Measurements from ENCODE around the gene IFNAR2.

GRCh38 chr21:33266050-33266788, 36.5 kb downstream of the IFNAR2 start, which contains the start of gene IL10RB:
- TF ChIP-seq EZH2 (IDR thresholded peaks at IDR 0.05) = no peak
- peak; percentile 77 for TF ChIP-seq POLR2AphosphoS5 (IDR thresholded peaks at IDR 0.05; ENCODE audit: borderline replicate concordance, low read depth, low read length)
- TF ChIP-seq FOXP2 (optimal IDR thresholded peaks at IDR 0.05; ENCODE audit: control extremely low read depth, extremely low read length, insufficient read depth) = no peak
